K562 (cell line): ENCODE results near the gene BIRC6.

Experiments
- GATAD2A ChIP-seq: fragments of 450-650 bp; IDR thresholded peaks from 2 replicates; pipeline ENCODE4 v1.6.1; 2017
- MAZ ChIP-seq, 2 experiments: fragments of 450-650 bp in 1 of 2; sonication (generic) in 1 of 2; formaldehyde crosslinking; IDR thresholded peaks in 1 of 2; conservative IDR thresholded peaks in 1 of 2; 2 replicates each; pipeline versions ENCODE4 v1.4.0 to v1.5.0; 2020; ENCODE audit warnings: mild to moderate bottlenecking in 1 of 2, missing genetic modification reagents in 1 of 2
- NR2C1 ChIP-seq, 2 experiments: fragments of 450-650 bp; IDR thresholded peaks; 2 replicates each; pipeline ENCODE4 v1.6.1; 2017; ENCODE audit warnings: mild to moderate bottlenecking in 2 of 2, antibody characterized with exemption in 1 of 2, inconsistent platforms in 1 of 2, missing compliant biosample characterization in 1 of 2, missing genetic modification characterization in 1 of 2
- POLR2A ChIP-seq: fragments of 450-650 bp; conservative IDR thresholded peaks from 2 replicates; pipeline ENCODE4 v1.6.1; 2016
- SRSF7 ChIP-seq: fragments of 200-400 bp; formaldehyde crosslinking; optimal IDR thresholded peaks from 2 replicates; pipeline ENCODE3; 2017; ENCODE audit warnings: mild to moderate bottlenecking, low read depth, low read length
- TF ChIP-seq, protein P1 (sequence below): fragments of 250-450 bp; sonication (Bioruptor Pico); IDR thresholded peaks from 2 replicates; pipeline ENCODE4 v1.5.0; 2020; ENCODE audit warnings: mild to moderate bottlenecking, borderline replicate concordance
- TF ChIP-seq, protein P2 (sequence below), 3 experiments: IDR thresholded peaks in 2 of 3; conservative IDR thresholded peaks in 1 of 3; 2 replicates each; pipeline ENCODE4 v1.5.1; 2011 to 2012; ENCODE audit warnings: low read length in 3 of 3, mild to moderate bottlenecking in 3 of 3, control low read depth in 2 of 3, improper control_type of control experiment in 1 of 3, inconsistent platforms in 1 of 3, low read depth in 1 of 3, mixed read lengths in 1 of 3, moderate library complexity in 1 of 3; ENCODE audit not compliant: insufficient read depth in 2 of 3

DNA sequence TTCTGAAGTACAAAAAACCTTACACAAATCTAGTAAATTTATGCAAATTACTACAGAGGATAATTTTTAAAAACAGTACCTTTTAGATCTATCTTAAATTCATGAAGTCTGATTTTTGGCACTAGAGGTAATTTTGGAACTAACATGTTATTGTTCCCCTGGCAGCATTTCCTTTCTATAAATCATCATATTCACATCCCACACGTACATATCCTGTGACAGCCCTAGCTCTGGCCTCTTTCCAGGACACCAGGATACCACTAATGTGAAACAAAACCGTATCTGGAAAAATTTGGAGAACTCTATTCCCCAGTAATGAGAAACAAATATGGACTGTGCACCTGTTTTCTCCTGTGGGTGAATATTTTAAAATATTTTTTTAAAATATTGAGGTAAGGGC lies 14.0 kb upstream of the BIRC6 start:
- no peak for TF ChIP-seq POLR2A
- no peak for TF ChIP-seq MAZ (CRISPR knock-in tag; conservative IDR thresholded peaks at IDR 0.05 in 1 of 2, IDR thresholded peaks at IDR 0.05 in 1 of 2)
- no peak for TF ChIP-seq GATAD2A
- no peak for TF ChIP-seq SRSF7
- TF ChIP-seq NR2C1 (IDR thresholded peaks at IDR 0.05): no peak
- TF ChIP-seq NR2C1 (tag; IDR thresholded peaks at IDR 0.05): no peak
- TF ChIP-seq, protein P1, sequence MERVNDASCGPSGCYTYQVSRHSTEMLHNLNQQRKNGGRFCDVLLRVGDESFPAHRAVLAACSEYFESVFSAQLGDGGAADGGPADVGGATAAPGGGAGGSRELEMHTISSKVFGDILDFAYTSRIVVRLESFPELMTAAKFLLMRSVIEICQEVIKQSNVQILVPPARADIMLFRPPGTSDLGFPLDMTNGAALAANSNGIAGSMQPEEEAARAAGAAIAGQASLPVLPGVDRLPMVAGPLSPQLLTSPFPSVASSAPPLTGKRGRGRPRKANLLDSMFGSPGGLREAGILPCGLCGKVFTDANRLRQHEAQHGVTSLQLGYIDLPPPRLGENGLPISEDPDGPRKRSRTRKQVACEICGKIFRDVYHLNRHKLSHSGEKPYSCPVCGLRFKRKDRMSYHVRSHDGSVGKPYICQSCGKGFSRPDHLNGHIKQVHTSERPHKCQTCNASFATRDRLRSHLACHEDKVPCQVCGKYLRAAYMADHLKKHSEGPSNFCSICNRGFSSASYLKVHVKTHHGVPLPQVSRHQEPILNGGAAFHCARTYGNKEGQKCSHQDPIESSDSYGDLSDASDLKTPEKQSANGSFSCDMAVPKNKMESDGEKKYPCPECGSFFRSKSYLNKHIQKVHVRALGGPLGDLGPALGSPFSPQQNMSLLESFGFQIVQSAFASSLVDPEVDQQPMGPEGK: no peak
- TF ChIP-seq, protein P2, sequence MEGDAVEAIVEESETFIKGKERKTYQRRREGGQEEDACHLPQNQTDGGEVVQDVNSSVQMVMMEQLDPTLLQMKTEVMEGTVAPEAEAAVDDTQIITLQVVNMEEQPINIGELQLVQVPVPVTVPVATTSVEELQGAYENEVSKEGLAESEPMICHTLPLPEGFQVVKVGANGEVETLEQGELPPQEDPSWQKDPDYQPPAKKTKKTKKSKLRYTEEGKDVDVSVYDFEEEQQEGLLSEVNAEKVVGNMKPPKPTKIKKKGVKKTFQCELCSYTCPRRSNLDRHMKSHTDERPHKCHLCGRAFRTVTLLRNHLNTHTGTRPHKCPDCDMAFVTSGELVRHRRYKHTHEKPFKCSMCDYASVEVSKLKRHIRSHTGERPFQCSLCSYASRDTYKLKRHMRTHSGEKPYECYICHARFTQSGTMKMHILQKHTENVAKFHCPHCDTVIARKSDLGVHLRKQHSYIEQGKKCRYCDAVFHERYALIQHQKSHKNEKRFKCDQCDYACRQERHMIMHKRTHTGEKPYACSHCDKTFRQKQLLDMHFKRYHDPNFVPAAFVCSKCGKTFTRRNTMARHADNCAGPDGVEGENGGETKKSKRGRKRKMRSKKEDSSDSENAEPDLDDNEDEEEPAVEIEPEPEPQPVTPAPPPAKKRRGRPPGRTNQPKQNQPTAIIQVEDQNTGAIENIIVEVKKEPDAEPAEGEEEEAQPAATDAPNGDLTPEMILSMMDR (IDR thresholded peaks at IDR 0.05 in 2 of 3, conservative IDR thresholded peaks at IDR 0.05 in 1 of 3; ENCODE audit: insufficient read depth in 2 of 3, low read depth in 1 of 3, low read length in 3 of 3): no peak
